Measurements from ENCODE around the gene HSPBP1.

The HSPBP1 gene

GRCh38 chr19:55253842-55254624 lies 25.9 kb downstream of the HSPBP1 start:
- no peak for DNase-seq

GRCh38 chr19:55252760-55253663 lies 26.9 kb downstream of the HSPBP1 start:
- DNase-seq: no peak

- DNase-seq: no peak
These were observed 28.4 kb downstream of the HSPBP1 start for GRCh38 chr19:55251341-55252081.

- no peak for DNase-seq
These were observed 29.5 kb downstream of the HSPBP1 start for GRCh38 chr19:55250262-55251036.

- DNase-seq: no peak
These were observed 30.1 kb downstream of the HSPBP1 start for GRCh38 chr19:55249841-55250240.

- no peak for DNase-seq
These were observed 31.2 kb downstream of the HSPBP1 start for GRCh38 chr19:55248704-55249103.

- no peak for DNase-seq
These were observed 31.7 kb downstream of the HSPBP1 start for GRCh38 chr19:55248166-55248675.

GRCh38 chr19:55247621-55248099 lies 32.2 kb downstream of the HSPBP1 start:
- peak; percentile 71 for DNase-seq

GRCh38 chr19:55246462-55247451 lies 33.2 kb downstream of the HSPBP1 start:
- peak; percentile 3 for DNase-seq

GRCh38 chr19:55245236-55245904 lies 34.5 kb downstream of the HSPBP1 start:
- DNase-seq: no peak

GRCh38 chr19:55244004-55244680 lies 35.8 kb downstream of the HSPBP1 start:
- no peak for DNase-seq

GRCh38 chr19:55242517-55242916 lies 37.4 kb downstream of the HSPBP1 start:
- no peak for DNase-seq

- DNase-seq: peak; percentile 19
These were observed 37.9 kb downstream of the HSPBP1 start for GRCh38 chr19:55241935-55242464.

- DNase-seq: peak; percentile 29
These were observed 38.6 kb downstream of the HSPBP1 start for GRCh38 chr19:55241143-55241934.

- DNase-seq: peak; percentile 1
These were observed 39.2 kb downstream of the HSPBP1 start for GRCh38 chr19:55240713-55241020.

GRCh38 chr19:55239004-55239403 lies 40.9 kb downstream of the HSPBP1 start:
- no peak for DNase-seq

GRCh38 chr19:55238030-55238429 lies 41.9 kb downstream of the HSPBP1 start:
- no peak for DNase-seq

- DNase-seq: no peak
These were observed 46.9 kb downstream of the HSPBP1 start for GRCh38 chr19:55232986-55233385.

- DNase-seq: no peak
These were observed 47.7 kb downstream of the HSPBP1 start for GRCh38 chr19:55232286-55232602.

Measured in left hindlimb (tissue), 1 donor.